Nephron progenitor cell (in vitro differentiated cells): Measurements from ENCODE around the gene SGTA.

ENCODE experiments used
- DNase-seq: peaks from one replicate; pipeline ENCODE4 v3.0.0; 2021
- H3K27ac Mint-ChIP-seq: 2 replicates; pipeline ENCODE4 v1.8.0; 2021; ENCODE audit warnings: mild to moderate bottlenecking, moderate library complexity, mixed read lengths
- H3K27me3 Mint-ChIP-seq: 2 replicates; pipeline ENCODE4 v1.8.0; 2021; ENCODE audit warnings: mild to moderate bottlenecking, low read depth, mixed read lengths; ENCODE audit not compliant: poor library complexity
- H3K36me3 Mint-ChIP-seq: 2 replicates; pipeline ENCODE4 v1.8.0; 2021; ENCODE audit warnings: low read depth, mixed read lengths
- H3K4me1 Mint-ChIP-seq: 2 replicates; pipeline ENCODE4 v1.8.0; 2021; ENCODE audit warnings: mixed read lengths
- H3K4me3 Mint-ChIP-seq: 2 replicates; pipeline ENCODE4 v1.8.0; 2021; ENCODE audit warnings: mild to moderate bottlenecking, moderate library complexity, mixed read lengths
- H3K9me3 Mint-ChIP-seq: 2 replicates; pipeline ENCODE4 v1.8.0; 2021; ENCODE audit warnings: mild to moderate bottlenecking, moderate library complexity, mixed read lengths
- TF ChIP-seq, protein P1 (sequence below): fragments of 200-600 bp; sonication (generic); IDR thresholded peaks from 2 replicates; pipeline ENCODE4 v1.5.0; 2021; ENCODE audit warnings: antibody characterized with exemption

The SGTA gene

GRCh38 chr19:2815191-2815614 is 32.1 kb upstream of the SGTA start:
- Mint-ChIP-seq H3K27ac (no peak overlapping the region), H3K36me3 (peaks cover 4% of the 10 kb centered on the region), H3K9me3 (peaks cover 4% of the 10 kb centered on the region), H3K4me3 (no peak overlapping the region), H3K27me3 (peaks cover 5% of the 10 kb centered on the region), H3K4me1 (no peaks in the 10 kb centered on the region)
- DNase-seq: no peak
- TF ChIP-seq, protein P1, sequence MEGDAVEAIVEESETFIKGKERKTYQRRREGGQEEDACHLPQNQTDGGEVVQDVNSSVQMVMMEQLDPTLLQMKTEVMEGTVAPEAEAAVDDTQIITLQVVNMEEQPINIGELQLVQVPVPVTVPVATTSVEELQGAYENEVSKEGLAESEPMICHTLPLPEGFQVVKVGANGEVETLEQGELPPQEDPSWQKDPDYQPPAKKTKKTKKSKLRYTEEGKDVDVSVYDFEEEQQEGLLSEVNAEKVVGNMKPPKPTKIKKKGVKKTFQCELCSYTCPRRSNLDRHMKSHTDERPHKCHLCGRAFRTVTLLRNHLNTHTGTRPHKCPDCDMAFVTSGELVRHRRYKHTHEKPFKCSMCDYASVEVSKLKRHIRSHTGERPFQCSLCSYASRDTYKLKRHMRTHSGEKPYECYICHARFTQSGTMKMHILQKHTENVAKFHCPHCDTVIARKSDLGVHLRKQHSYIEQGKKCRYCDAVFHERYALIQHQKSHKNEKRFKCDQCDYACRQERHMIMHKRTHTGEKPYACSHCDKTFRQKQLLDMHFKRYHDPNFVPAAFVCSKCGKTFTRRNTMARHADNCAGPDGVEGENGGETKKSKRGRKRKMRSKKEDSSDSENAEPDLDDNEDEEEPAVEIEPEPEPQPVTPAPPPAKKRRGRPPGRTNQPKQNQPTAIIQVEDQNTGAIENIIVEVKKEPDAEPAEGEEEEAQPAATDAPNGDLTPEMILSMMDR: no peak

GRCh38 chr19:2814426-2814825 is 31.4 kb upstream of the SGTA start:
- H3K27ac Mint-ChIP-seq: no peak overlapping the region
- TF ChIP-seq, protein P1: no peak
- H3K4me3 Mint-ChIP-seq: no peak overlapping the region
- H3K4me1 Mint-ChIP-seq: no peaks in the 10 kb centered on the region
- DNase-seq: no peak
- peaks cover 4% of the 10 kb centered on the region for H3K36me3 Mint-ChIP-seq
- H3K9me3 Mint-ChIP-seq: peaks cover 3% of the 10 kb centered on the region
- peaks cover 5% of the 10 kb centered on the region for H3K27me3 Mint-ChIP-seq

DNA sequence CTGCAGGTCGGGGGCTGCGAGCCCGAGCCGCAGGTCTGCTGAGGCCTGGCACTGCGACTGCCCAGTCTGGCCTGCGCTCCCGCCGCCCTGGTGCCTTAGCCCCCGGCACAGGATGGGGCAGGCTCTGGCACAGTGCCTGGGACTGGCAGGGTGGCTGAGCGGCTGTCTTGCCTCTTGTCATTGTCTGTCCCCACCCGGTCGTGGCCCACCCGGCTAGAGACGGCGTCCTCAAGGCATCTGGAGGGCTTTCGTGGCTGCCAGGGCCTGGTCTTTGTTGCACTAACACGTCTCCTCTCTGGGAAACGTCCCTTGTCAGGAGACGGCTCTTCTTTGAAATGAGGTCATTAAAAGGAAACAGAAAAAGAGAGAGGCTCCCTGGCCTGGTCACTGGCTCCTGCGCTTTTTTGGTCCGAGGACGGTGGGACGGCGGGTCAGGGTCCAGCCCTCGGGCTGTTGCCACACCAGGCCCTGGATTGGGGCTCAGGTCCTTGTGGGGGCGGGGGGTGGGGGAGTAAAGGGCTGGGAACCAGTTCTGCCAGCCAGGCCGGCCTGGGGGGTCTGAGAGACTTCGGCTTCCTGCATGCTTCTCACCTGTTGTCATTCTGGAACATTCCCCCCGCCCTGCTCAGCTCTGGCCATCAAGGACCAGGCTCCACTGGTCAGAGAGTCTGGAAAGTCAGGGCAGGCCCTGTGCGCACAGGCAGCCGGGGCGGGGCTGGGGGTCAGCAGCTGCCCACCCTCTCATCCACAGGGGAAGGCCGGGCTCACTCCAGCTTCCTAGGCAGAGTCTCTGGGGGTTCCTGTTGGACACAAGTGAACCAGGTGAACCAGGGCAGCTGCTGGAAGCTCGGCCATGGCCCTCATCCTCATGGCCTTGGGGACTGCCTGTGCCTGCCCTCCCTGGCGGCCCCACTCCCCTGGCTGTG is 30.4 kb upstream of the SGTA start:
- no peak overlapping the region for H3K4me3 Mint-ChIP-seq
- no peak for DNase-seq
- H3K27me3 Mint-ChIP-seq: peaks cover under 1% of the 10 kb centered on the region
- no peak overlapping the region for H3K27ac Mint-ChIP-seq
- TF ChIP-seq, protein P1: no peak
- H3K4me1 Mint-ChIP-seq: no peaks in the 10 kb centered on the region
- peaks cover 13% of the 10 kb centered on the region for H3K36me3 Mint-ChIP-seq
- H3K9me3 Mint-ChIP-seq: peaks cover 3% of the 10 kb centered on the region

DNA sequence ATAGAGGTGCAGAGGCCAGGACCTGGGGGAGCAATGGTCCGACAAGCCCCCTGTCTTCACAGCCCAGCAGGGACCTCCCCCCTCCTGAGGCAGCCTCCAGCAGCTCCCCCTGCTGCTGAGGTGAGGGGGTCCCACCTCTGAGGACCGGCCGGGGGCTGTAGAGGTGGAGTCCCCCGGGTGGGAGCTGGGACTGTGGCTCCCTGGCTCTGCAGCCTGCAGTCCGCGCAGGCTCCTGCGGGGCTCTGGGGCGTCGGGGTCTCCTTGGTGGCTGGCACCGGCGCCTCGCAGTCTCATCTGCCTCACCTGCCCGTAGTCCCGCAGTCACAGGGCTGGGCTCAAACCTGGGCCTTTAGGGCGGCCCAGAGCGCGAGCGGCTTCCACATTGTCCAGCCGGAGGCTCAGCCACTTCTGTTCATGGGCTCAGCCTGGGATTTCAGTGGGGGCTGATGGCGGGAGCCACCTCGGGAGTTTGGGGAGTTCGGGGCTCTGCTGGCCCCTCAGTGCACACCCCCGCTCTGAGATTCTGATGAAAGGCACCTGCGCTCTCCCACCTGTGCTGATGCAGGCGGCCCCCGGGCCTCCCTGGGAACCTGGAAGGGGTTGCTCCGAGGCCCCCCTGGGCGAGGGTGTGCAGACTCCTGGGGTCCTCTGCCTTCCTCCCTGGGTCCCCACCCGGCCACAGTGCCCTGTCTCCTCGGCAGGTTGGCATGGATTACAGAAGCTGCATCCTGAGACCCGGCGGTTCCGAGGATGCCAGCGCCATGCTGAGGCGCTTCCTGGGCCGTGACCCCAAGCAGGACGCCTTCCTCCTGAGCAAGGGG is 29.6 kb upstream of the SGTA start:
- peaks cover 14% of the 10 kb centered on the region for H3K36me3 Mint-ChIP-seq
- no peak for DNase-seq
- H3K27ac Mint-ChIP-seq: no peak overlapping the region
- TF ChIP-seq, protein P1: no peak
- peaks cover 3% of the 10 kb centered on the region for H3K9me3 Mint-ChIP-seq
- H3K27me3 Mint-ChIP-seq: no peaks in the 10 kb centered on the region
- H3K4me1 Mint-ChIP-seq: no peaks in the 10 kb centered on the region
- no peak overlapping the region for H3K4me3 Mint-ChIP-seq

DNA sequence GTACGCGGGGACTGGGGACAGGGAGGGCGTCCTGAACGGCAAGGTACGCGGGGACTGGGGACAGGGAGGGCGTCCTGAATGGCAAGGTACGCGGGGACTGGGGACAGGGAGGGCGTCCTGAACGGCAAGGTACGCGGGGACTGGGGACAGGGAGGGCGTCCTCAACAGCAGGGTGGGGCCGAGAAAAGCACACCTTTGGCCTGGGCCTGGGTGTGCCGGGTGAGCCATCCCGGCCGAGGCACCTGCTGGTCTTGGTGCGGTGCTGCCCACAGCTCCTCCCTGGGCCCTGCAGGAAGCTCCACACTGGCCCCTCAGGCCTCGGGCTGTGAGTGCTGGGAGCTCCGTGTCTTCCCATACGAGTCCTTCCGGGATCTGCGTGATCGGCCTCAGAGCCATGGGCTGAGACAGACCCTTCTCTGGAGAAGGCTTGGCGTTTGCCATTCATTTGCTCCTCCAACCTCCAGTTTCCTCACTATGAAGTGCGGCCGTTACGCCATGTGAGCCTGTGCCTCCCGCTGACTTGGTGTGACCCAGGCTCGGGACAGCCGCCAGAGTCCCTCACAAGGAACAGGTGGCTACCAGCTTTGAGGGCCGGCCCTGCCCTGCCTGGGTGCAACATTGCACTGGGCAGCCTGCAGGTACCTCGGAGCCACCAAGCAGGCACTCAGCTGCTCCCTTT is 28.8 kb upstream of the SGTA start:
- Mint-ChIP-seq H3K9me3 (no peaks in the 10 kb centered on the region), H3K4me3 (no peak overlapping the region), H3K36me3 (peaks cover 14% of the 10 kb centered on the region), H3K4me1 (no peaks in the 10 kb centered on the region), H3K27ac (no peak overlapping the region), H3K27me3 (no peaks in the 10 kb centered on the region)
- DNase-seq: no peak
- TF ChIP-seq, protein P1: no peak
